SU-DHL-6 (cell line): Measurements from ENCODE around the gene SLC25A38.
"Not testable (repeated sequence)": the region's sequence is repeated elsewhere in the genome, so short reads cannot be mapped to it uniquely, and the experiment has no call there.

ENCODE experiments used
- H2AFZ ChIP-seq: fragments of 200-600 bp; sonication (generic); 2 replicates; pipeline ENCODE4 v1.6.1; 2014; ENCODE audit warnings: low read depth, mild to moderate bottlenecking, moderate library complexity, mixed read lengths, antibody characterized with exemption, low read length; ENCODE audit not compliant: severe bottlenecking
- H3F3A ChIP-seq: fragments of 200-600 bp; shearing (Covaris generic); 2 replicates; pipeline ENCODE4 v1.6.0; 2016; ENCODE audit warnings: antibody characterized with exemption, mild to moderate bottlenecking; ENCODE audit not compliant: insufficient read depth
- H3K27ac ChIP-seq: fragments of 200-600 bp; sonication (generic); 2 replicates; pipeline ENCODE4 v1.5.1; 2016; ENCODE audit warnings: low read depth, mild to moderate bottlenecking, low read length, moderate library complexity, mixed read lengths
- H3K27me3 ChIP-seq: fragments of 200-600 bp; sonication (generic), shearing (Covaris generic); 2 replicates; pipeline ENCODE4 v1.6.0; 2014; ENCODE audit warnings: mild to moderate bottlenecking, low read length
- H3K36me3 ChIP-seq: fragments of 200-600 bp; sonication (generic); 2 replicates; pipeline ENCODE4 v1.6.1; 2014; ENCODE audit warnings: mild to moderate bottlenecking, low read length, mixed read lengths
- H3K4me2 ChIP-seq: fragments of 300-600, 200-600 bp; shearing (Covaris generic), sonication (generic); 2 replicates; pipeline ENCODE4 v1.6.0; 2014; ENCODE audit warnings: low read length, low read depth, mild to moderate bottlenecking; ENCODE audit not compliant: poor library complexity, severe bottlenecking
- H3K4me3 ChIP-seq: fragments of 200-600 bp; sonication (generic); 2 replicates; pipeline ENCODE4 v1.5.1; 2014; ENCODE audit warnings: antibody characterized with exemption, low read length, mild to moderate bottlenecking, mixed read lengths; ENCODE audit not compliant: insufficient read depth, poor library complexity, severe bottlenecking
- H3K79me2 ChIP-seq: fragments of 200-600 bp; sonication (generic); 2 replicates; pipeline ENCODE4 v1.6.1; 2014; ENCODE audit warnings: mild to moderate bottlenecking, low read length, moderate library complexity; ENCODE audit not compliant: insufficient read depth
- H3K9ac ChIP-seq: fragments of 200-600 bp; sonication (generic); 2 replicates; pipeline ENCODE4 v1.7.0; 2014; ENCODE audit warnings: mild to moderate bottlenecking, low read length
- H3K9me2 ChIP-seq: fragments of 200-600 bp; sonication (generic); replicated peaks from 2 replicates; pipeline ENCODE4 v1.6.1; 2014; ENCODE audit warnings: low read length; ENCODE audit not compliant: insufficient read depth
- H3K9me3 ChIP-seq: fragments of 200-600 bp; sonication (generic); 2 replicates; pipeline ENCODE4 v1.6.1; 2014; ENCODE audit warnings: low read length, mixed read lengths; ENCODE audit not compliant: insufficient read depth
- H4K20me1 ChIP-seq: fragments of 200-600 bp; sonication (generic); 2 replicates; pipeline ENCODE4 v1.6.1; 2014; ENCODE audit warnings: low read depth, mild to moderate bottlenecking, antibody characterized with exemption, low read length, moderate library complexity, mixed read lengths
- CTCF ChIP-seq: fragments of 200-600 bp; sonication (generic); IDR thresholded peaks from one replicate; pipeline ENCODE4 v1.5.1; 2017; ENCODE audit warnings: antibody characterized with exemption, mild to moderate bottlenecking, low read length, moderate library complexity; ENCODE audit not compliant: insufficient read depth, poor library complexity, severe bottlenecking
- EZH2phosphoT487 ChIP-seq: fragments of 200-600 bp; sonication (generic), shearing (Covaris generic); conservative IDR thresholded peaks from 2 replicates; pipeline ENCODE4 v1.6.1; 2018; ENCODE audit warnings: mild to moderate bottlenecking, antibody characterized with exemption, low read length, moderate library complexity, mixed read lengths

Gene SLC25A38

DNA sequence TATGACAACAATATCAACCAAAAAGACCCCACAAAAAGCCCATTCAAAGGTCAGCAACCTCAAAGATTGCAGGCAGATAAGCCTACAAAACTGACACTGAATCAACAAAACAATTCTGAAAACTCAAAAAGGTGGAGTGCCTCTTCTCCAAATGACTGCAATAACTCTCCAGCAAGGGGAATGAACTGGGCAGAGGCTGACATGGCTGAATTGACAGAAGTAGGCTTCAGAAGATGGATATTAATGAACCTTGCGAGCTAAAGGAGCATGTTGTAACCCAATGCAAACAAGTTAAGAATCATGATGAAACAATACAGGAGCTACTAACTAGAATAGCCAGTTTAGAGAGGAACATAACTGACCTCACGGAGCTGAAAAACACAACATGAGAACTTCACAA, 20.4 kb upstream of the SLC25A38 start:
- Histone ChIP-seq H3K79me2 (no peaks in the 10 kb centered on the region), H3F3A (no peaks in the 10 kb centered on the region), H3K4me2 (no peak overlapping the region), H3K36me3 (no peaks in the 10 kb centered on the region), H3K27me3 (no peaks in the 10 kb centered on the region), H3K9me2 (no peaks in the 10 kb centered on the region), H3K27ac (no peak overlapping the region), H3K9ac (no peak overlapping the region), H3K9me3 (no peaks in the 10 kb centered on the region), H2AFZ (no peak overlapping the region), H3K4me3 (no peak overlapping the region), H4K20me1 (no peaks in the 10 kb centered on the region)
- TF ChIP-seq EZH2phosphoT487 (no peak), CTCF (no peak)

DNA sequence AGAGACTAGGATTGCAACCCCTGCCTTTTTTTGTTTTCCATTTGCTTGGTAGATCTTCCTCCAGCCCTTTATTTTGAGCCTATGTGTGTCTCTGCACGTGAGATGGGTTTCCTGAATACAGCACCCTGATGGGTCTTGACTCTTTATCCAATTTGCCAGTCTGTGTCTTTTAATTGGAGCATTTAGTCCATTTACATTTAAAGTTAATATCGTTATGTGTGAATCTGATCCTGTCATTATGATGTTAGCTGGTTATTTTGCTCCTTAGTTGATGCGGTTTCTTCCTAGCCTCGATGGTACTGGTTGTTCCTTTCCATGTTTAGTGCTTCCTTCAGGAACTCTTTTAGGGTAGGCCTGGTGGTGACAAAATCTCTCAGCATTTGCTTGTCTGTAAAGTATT, 12.7 kb upstream of the SLC25A38 start:
- H4K20me1 ChIP-seq, H3K27me3 ChIP-seq, H3K27ac ChIP-seq, H3K9me3 ChIP-seq, H3K4me2 ChIP-seq, H2AFZ ChIP-seq, H3K36me3 ChIP-seq, H3K9ac ChIP-seq, H3F3A ChIP-seq, H3K79me2 ChIP-seq, H3K9me2 ChIP-seq, H3K4me3 ChIP-seq: not testable (repeated sequence)

- Histone ChIP-seq H3K4me2 (no peak overlapping the region), H3K27ac (no peak overlapping the region), H3K9me3 (no peaks in the 10 kb centered on the region), H3K36me3 (no peaks in the 10 kb centered on the region), H3K79me2 (no peaks in the 10 kb centered on the region), H3K9me2 (no peaks in the 10 kb centered on the region), H2AFZ (no peak overlapping the region), H3K9ac (no peak overlapping the region), H3K4me3 (no peak overlapping the region), H3K27me3 (no peaks in the 10 kb centered on the region), H3F3A (no peaks in the 10 kb centered on the region), H4K20me1 (no peaks in the 10 kb centered on the region)
- no peak for TF ChIP-seq EZH2phosphoT487
- no peak for TF ChIP-seq CTCF
Measured at GRCh38 chr3:39372833-39373232, 10.3 kb upstream of the SLC25A38 start.

DNA sequence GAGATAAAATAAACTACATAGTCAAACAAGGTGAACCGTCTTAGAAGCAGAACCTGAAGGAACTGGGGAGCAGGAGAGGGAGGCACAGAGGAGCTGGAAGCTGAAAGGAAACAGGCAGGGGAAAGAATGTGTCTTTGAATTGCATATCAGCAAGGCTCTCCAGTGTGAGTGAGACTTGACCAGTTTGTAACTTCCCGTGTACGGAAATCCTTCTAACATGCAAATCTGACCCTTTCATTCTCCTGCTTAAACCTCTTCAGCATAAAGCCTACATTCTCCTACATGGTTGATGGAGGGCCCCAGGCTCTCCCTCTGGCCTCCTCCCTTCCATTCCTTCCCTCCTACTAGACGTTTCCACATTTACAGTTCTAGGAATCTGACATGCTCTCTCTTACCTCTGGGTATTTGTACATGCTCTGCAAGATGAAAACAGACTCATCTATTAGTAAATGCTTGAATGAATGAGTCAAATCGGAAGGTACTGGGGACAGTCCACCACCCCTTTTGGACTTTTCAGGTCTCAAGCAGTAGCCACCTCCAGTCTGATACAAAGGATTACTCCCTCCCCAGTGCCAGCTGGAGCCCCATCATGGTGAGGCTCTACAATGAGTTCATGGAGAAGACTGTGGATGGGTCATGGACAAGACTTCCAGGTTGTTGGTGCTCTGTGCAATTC, 6.1 kb upstream of the SLC25A38 start:
- no peak overlapping the region for H2AFZ ChIP-seq
- no peak overlapping the region for H3K27ac ChIP-seq
- H3K4me3 ChIP-seq, result no peak overlapping the region
- H4K20me1 ChIP-seq, result no peaks in the 10 kb centered on the region
- no peak for TF ChIP-seq CTCF
- no peak for TF ChIP-seq EZH2phosphoT487
- no peak overlapping the region for H3K9ac ChIP-seq
- H3F3A ChIP-seq, result no peaks in the 10 kb centered on the region
- no peaks in the 10 kb centered on the region for H3K79me2 ChIP-seq
- no peaks in the 10 kb centered on the region for H3K9me2 ChIP-seq
- H3K36me3 ChIP-seq, result no peaks in the 10 kb centered on the region
- no peak overlapping the region for H3K4me2 ChIP-seq
- H3K9me3 ChIP-seq, result no peaks in the 10 kb centered on the region
- no peaks in the 10 kb centered on the region for H3K27me3 ChIP-seq
